ENCODE data around the gene EIF3B. TPM values are rescaled to one million over a fixed set of nuclear protein-coding genes. Genes with fewer than 3 reads are reported as not detected.

EIF3B gene
- total RNA-seq, 2 experiments from 2014 or later: 181 to 225 TPM

GRCh38 chr7:2399848-2400587 lies 45.4 kb downstream of the EIF3B start:
- Histone ChIP-seq H4K20me1 (ENCODE audit: insufficient read depth, low read length) (no peaks in the 10 kb centered on the region), H3K9me2 (ENCODE audit: insufficient read depth, low read length) (no peaks in the 10 kb centered on the region), H2AFZ (ENCODE audit: low read length) (peak overlapping the region; percentile 57), H3K4me3 (ENCODE audit: low read depth, low read length, poor library complexity, severe bottlenecking) (no peak overlapping the region), H3K36me3 (ENCODE audit: insufficient read depth, low read length) (no peaks in the 10 kb centered on the region), H3K4me1 (ENCODE audit: insufficient read depth, low read length, poor library complexity, severe bottlenecking) (peaks cover 20% of the 10 kb centered on the region), H3K79me2 (ENCODE audit: insufficient read depth, low read depth, low read length) (no peaks in the 10 kb centered on the region), H3K9me3 (ENCODE audit: low read length) (no peaks in the 10 kb centered on the region), H3K27ac (ENCODE audit: low read depth, low read length, poor library complexity, severe bottlenecking) (peak overlapping the region; percentile 37), H3K4me2 (ENCODE audit: low read length) (peak overlapping the region; percentile 52)
- TF ChIP-seq CTCF (conservative IDR thresholded peaks at IDR 0.05; ENCODE audit: low read length): no peak
- no peak for TF ChIP-seq EZH2phosphoT487 (IDR thresholded peaks at IDR 0.05; ENCODE audit: borderline replicate concordance, low read depth, low read length)
- BruUV-seq (replicated peaks): no TSS peak
- ChIA-PET CTCF (ENCODE audit: unreplicated experiment) (no interaction called here), POLR2A (interaction anchor here (0.7 to 1.7 kb wide), 6 partner anchors 13 to 310 kb away, joined by 3 to 8 read pairs (median 4); partner anchors contain the start of genes MRM2 and NUDT1)
- intact Hi-C loops (cut with micrococcal nuclease; ENCODE audit: unreplicated experiment): loop anchor here (5.0 to 10.0 kb wide), 3 partner anchors 88 to 645 kb away; partner anchors contain the start of genes BRAT1, IQCE and SNX8
- DNase-seq (ENCODE audit: low spot score): no peak

GRCh38 chr7:2402687-2403013 lies 48.0 kb downstream of the EIF3B start:
- no TSS peak for BruUV-seq (replicated peaks)
- Histone ChIP-seq H3K4me1 (ENCODE audit: insufficient read depth, low read length, poor library complexity, severe bottlenecking) (peaks cover 44% of the 10 kb centered on the region), H3K27ac (ENCODE audit: low read depth, low read length, poor library complexity, severe bottlenecking) (no peak overlapping the region), H2AFZ (ENCODE audit: low read length) (peak overlapping the region; percentile 70; the same call in 1 of the 2 replicates), H3K9me2 (ENCODE audit: insufficient read depth, low read length) (no peaks in the 10 kb centered on the region), H3K4me3 (ENCODE audit: low read depth, low read length, poor library complexity, severe bottlenecking) (peak overlapping the region; percentile 70), H3K4me2 (ENCODE audit: low read length) (peak overlapping the region; percentile 69), H3K36me3 (ENCODE audit: insufficient read depth, low read length) (no peaks in the 10 kb centered on the region), H3K9me3 (ENCODE audit: low read length) (no peaks in the 10 kb centered on the region), H4K20me1 (ENCODE audit: insufficient read depth, low read length) (0 out of 2 replicates have a peak, but pooled peaks cover 4% of the 10 kb centered on the region), H3K79me2 (ENCODE audit: insufficient read depth, low read depth, low read length) (no peaks in the 10 kb centered on the region)
- ChIA-PET CTCF (ENCODE audit: unreplicated experiment) (interaction anchor here (0.6 to 1.0 kb wide), 2 partner anchors 9 to 998 kb away, joined by 3 read pairs; no protein-coding TSS in a partner anchor), POLR2A (interaction anchor here (0.6 to 1.0 kb wide), 2 partner anchors 10 to 1981 kb away, joined by 3 to 4 read pairs; no protein-coding TSS in a partner anchor)
- no peak for DNase-seq (ENCODE audit: low spot score)
- intact Hi-C loops (cut with micrococcal nuclease; ENCODE audit: unreplicated experiment): loop anchor here (5.0 to 10.0 kb wide), 3 partner anchors 90 to 648 kb away; partner anchors contain the start of genes BRAT1, IQCE and SNX8
- TF ChIP-seq CTCF (conservative IDR thresholded peaks at IDR 0.05; ENCODE audit: low read length) (no peak), EZH2phosphoT487 (IDR thresholded peaks at IDR 0.05; ENCODE audit: borderline replicate concordance, low read depth, low read length) (no peak)

Data from OCI-LY7 (cell line).